PC-3 (cell line): ENCODE results near the gene TTC16.

Experiments used
- EZH2 ChIP-seq: fragments of 300-600 bp; sonication (generic); IDR thresholded peaks from one replicate; pipeline ENCODE4 v1.6.1; 2017; ENCODE audit warnings: antibody characterized with exemption, mild to moderate bottlenecking, low read length; ENCODE audit not compliant: unreplicated experiment
- EZH2phosphoT487 ChIP-seq: fragments of 300-600 bp; sonication (generic); IDR thresholded peaks from 2 replicates; pipeline ENCODE4 v1.6.1; 2018; ENCODE audit warnings: mild to moderate bottlenecking, antibody characterized with exemption, low read length, borderline replicate concordance
- TF ChIP-seq, protein P1 (sequence below): fragments of 300-600 bp; sonication (generic); conservative IDR thresholded peaks from 2 replicates; pipeline ENCODE4 v1.5.1; 2017; ENCODE audit warnings: antibody characterized with exemption, low read depth, mild to moderate bottlenecking, low read length

DNA sequence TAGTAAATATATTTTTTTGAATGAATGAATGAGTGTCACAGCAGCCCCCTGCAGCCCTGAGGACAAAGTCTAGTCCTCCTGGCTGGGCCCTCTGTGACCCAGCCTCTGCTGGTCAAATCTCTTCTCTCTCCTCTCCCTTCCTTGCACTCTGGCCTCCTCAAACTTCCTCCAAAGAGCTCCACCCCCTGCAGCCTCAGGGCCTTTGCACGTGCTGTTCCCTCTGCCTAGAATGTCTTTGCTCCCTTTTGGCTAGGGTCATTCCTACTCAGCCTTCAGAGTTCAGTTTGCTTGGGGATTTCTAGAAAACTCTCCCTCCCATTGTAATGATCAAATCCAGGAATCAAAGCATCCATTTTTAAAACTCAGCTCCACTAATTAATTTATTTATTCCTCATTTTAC lies 49.5 kb downstream of the TTC16 start:
- TF ChIP-seq, protein P1, sequence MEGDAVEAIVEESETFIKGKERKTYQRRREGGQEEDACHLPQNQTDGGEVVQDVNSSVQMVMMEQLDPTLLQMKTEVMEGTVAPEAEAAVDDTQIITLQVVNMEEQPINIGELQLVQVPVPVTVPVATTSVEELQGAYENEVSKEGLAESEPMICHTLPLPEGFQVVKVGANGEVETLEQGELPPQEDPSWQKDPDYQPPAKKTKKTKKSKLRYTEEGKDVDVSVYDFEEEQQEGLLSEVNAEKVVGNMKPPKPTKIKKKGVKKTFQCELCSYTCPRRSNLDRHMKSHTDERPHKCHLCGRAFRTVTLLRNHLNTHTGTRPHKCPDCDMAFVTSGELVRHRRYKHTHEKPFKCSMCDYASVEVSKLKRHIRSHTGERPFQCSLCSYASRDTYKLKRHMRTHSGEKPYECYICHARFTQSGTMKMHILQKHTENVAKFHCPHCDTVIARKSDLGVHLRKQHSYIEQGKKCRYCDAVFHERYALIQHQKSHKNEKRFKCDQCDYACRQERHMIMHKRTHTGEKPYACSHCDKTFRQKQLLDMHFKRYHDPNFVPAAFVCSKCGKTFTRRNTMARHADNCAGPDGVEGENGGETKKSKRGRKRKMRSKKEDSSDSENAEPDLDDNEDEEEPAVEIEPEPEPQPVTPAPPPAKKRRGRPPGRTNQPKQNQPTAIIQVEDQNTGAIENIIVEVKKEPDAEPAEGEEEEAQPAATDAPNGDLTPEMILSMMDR: no peak
- TF ChIP-seq EZH2 (no peak), EZH2phosphoT487 (no peak)
